Common myeloid progenitor, CD34-positive (primary cell): ENCODE results near the gene KCNQ2.

Experiments
- CTCF ChIA-PET: fragments of 350-600 bp; sonication (Branson Sonifier 250); formaldehyde crosslinking; loops from one replicate; lab custom pipeline; 2021; ENCODE audit warnings: antibody characterized with exemption; lab: Charles Lee
- POLR2A ChIA-PET: fragments of 350-600 bp; sonication (Branson Sonifier 250); formaldehyde crosslinking; loops from one replicate; lab custom pipeline; 2021; ENCODE audit warnings: antibody characterized with exemption; lab: Charles Lee
- DNase-seq, 3 donors: peaks; one replicate each; pipeline versions ENCODE4 v3.0.0 to v3.0.0-alpha.2; 2013
- H3K27ac ChIP-seq, 2 experiments: 1 replicate in 1 of 2; 2 replicates in 1 of 2; pipeline ENCODE4 v1.7.0; 2013; ENCODE audit warnings: inconsistent platforms in 2 of 2, low read length in 2 of 2, mild to moderate bottlenecking in 2 of 2, low read depth in 1 of 2, moderate library complexity in 1 of 2; ENCODE audit not compliant: severe bottlenecking in 2 of 2, insufficient read depth in 1 of 2, poor library complexity in 1 of 2
- H3K27me3 ChIP-seq, 5 experiments: replicated peaks in 2 of 5; 1 replicate in 3 of 5; 2 replicates in 2 of 5; pipeline versions ENCODE4 v1.6.1 to v1.7.0; 2013; ENCODE audit warnings: low read length in 4 of 5, mild to moderate bottlenecking in 2 of 5, moderate library complexity in 2 of 5, inconsistent platforms in 1 of 5; ENCODE audit not compliant: insufficient read depth in 5 of 5, control insufficient read depth in 4 of 5
- H3K36me3 ChIP-seq, 4 experiments: 1 replicate in 2 of 4; 2 replicates in 2 of 4; pipeline versions ENCODE4 v1.6.1 to v1.7.0; 2013; ENCODE audit warnings: low read length in 3 of 4, control low read depth in 1 of 4, mild to moderate bottlenecking in 1 of 4; ENCODE audit not compliant: control insufficient read depth in 4 of 4, insufficient read depth in 4 of 4
- H3K4me1 ChIP-seq, 4 experiments: 1 replicate in 3 of 4; 2 replicates in 1 of 4; pipeline versions ENCODE4 v1.6.1 to v1.7.1; 2013; ENCODE audit warnings: low read length in 3 of 4, mild to moderate bottlenecking in 3 of 4, control low read depth in 1 of 4, inconsistent platforms in 1 of 4, moderate library complexity in 1 of 4; ENCODE audit not compliant: control insufficient read depth in 4 of 4, insufficient read depth in 4 of 4; ENCODE audit errors: control extremely low read depth in 1 of 4
- H3K4me3 ChIP-seq, 7 experiments: 1 replicate in 4 of 7; 2 replicates in 3 of 7; pipeline versions ENCODE4 v1.5.1 to v1.7.0; 2013; ENCODE audit warnings: mild to moderate bottlenecking in 7 of 7, low read length in 6 of 7, moderate library complexity in 6 of 7, inconsistent platforms in 2 of 7, low read depth in 2 of 7, control low read depth in 1 of 7; ENCODE audit not compliant: insufficient read depth in 4 of 7, control insufficient read depth in 1 of 7; ENCODE audit errors: extremely low read depth in 1 of 7
- H3K9me3 ChIP-seq, 5 experiments: 1 replicate in 4 of 5; 2 replicates in 1 of 5; pipeline versions ENCODE4 v1.6.1 to v1.7.1; 2013; ENCODE audit warnings: low read length in 4 of 5, mild to moderate bottlenecking in 2 of 5, inconsistent platforms in 1 of 5, low read depth in 1 of 5, moderate library complexity in 1 of 5; ENCODE audit not compliant: control insufficient read depth in 4 of 5, insufficient read depth in 2 of 5; ENCODE audit errors: control extremely low read depth in 1 of 5
- WGBS: methylation state at CpG from one replicate; pipeline ENCODE4 v1.1.5; 2013; ENCODE audit not compliant: insufficient coverage; 5-methylcytosine and 5-hydroxymethylcytosine counted together

Gene KCNQ2

GRCh38 chr20:63356511-63356910 lies 115.9 kb downstream of the KCNQ2 start:
- ChIA-PET POLR2A (no interaction called here), CTCF (no interaction called here)
- H3K27me3 ChIP-seq: peaks cover 0 to 48% (median 4%) of the 10 kb centered on the region in 5 experiments

GRCh38 chr20:63355781-63356295 lies 116.6 kb downstream of the KCNQ2 start:
- WGBS: no CpG with 5 or more reads among the region's 11 CpGs
- CTCF ChIA-PET: interaction anchor here (1.2 kb wide), 1 partner anchor 131 kb away, joined by 3 read pairs; no protein-coding TSS in a partner anchor
- H3K4me1 ChIP-seq: peaks cover 0 to 5% (median 2%) of the 10 kb centered on the region in 4 experiments
- H3K27me3 ChIP-seq: peaks cover 0 to 44% (median 4%) of the 10 kb centered on the region in 5 experiments
- H3K27ac ChIP-seq: no peak overlapping the region
- no peak overlapping the region for H3K4me3 ChIP-seq
- POLR2A ChIA-PET: no interaction called here
- H3K36me3 ChIP-seq: no peaks in the 10 kb centered on the region
- no peak for DNase-seq
- peaks cover 0 to 7% (median 0%) of the 10 kb centered on the region in 5 experiments for H3K9me3 ChIP-seq

More at GRCh38 chr20:63356511-63356910, 115.9 kb downstream of the KCNQ2 start:
- no peak for DNase-seq
- Histone ChIP-seq H3K36me3 (no peaks in the 10 kb centered on the region), H3K27ac (no peak overlapping the region), H3K9me3 (peaks cover 0 to 1% (median 0%) of the 10 kb centered on the region in 5 experiments), H3K4me3 (no peak overlapping the region), H3K4me1 (peaks cover 0 to 8% (median 2%) of the 10 kb centered on the region in 4 experiments)
- WGBS: 97% methylated on average over 8 of the region's 8 CpGs

- no peak for DNase-seq
Measured at GRCh38 chr20:63354636-63355350, 117.7 kb downstream of the KCNQ2 start.

GRCh38 chr20:63352811-63353221 lies 119.6 kb downstream of the KCNQ2 start:
- Histone ChIP-seq H3K4me3 (no peak overlapping the region), H3K27ac (no peak overlapping the region), H3K4me1 (no peaks in the 10 kb centered on the region), H3K27me3 (peaks cover 0 to 19% (median 0%) of the 10 kb centered on the region in 5 experiments), H3K9me3 (peaks cover 0 to 7% (median 0%) of the 10 kb centered on the region in 5 experiments), H3K36me3 (no peaks in the 10 kb centered on the region)
- POLR2A ChIA-PET: no interaction called here
- CTCF ChIA-PET: no interaction called here
- no peak for DNase-seq
- 68% methylated on average over 11 of the region's 12 CpGs for WGBS

More at GRCh38 chr20:63354636-63355350, 117.7 kb downstream of the KCNQ2 start:
- Histone ChIP-seq H3K27ac (no peak overlapping the region), H3K9me3 (peaks cover 0 to 7% (median 0%) of the 10 kb centered on the region in 5 experiments), H3K27me3 (peaks cover 0 to 33% (median 2%) of the 10 kb centered on the region in 5 experiments), H3K4me1 (no peaks in the 10 kb centered on the region), H3K4me3 (no peak overlapping the region), H3K36me3 (no peaks in the 10 kb centered on the region)
- WGBS: 97% methylated on average over 14 of the region's 25 CpGs
- ChIA-PET POLR2A (no interaction called here), CTCF (interaction anchor here (1.2 kb wide), 1 partner anchor 130 kb away, joined by 3 read pairs; no protein-coding TSS in a partner anchor)

- Histone ChIP-seq H3K36me3 (no peaks in the 10 kb centered on the region), H3K4me3 (no peak overlapping the region), H3K27ac (no peak overlapping the region), H3K9me3 (peaks cover 0 to 7% (median 0%) of the 10 kb centered on the region in 5 experiments), H3K27me3 (peaks cover 0 to 14% (median 0%) of the 10 kb centered on the region in 5 experiments), H3K4me1 (no peaks in the 10 kb centered on the region)
- ChIA-PET POLR2A (interaction anchor here (0.9 kb wide), 1 partner anchor 9 kb away, joined by 3 read pairs; the partner anchor contains the start of gene CHRNA4), CTCF (no interaction called here)
- no peak for DNase-seq
- WGBS: 48% methylated on average over 26 of the region's 28 CpGs
Measured at GRCh38 chr20:63351811-63352591, 120.5 kb downstream of the KCNQ2 start.

- ChIA-PET CTCF (no interaction called here), POLR2A (no interaction called here)
- 84% methylated on average over 12 of the region's 12 CpGs for WGBS
- peaks cover 0 to 21% (median 0%) of the 10 kb centered on the region in 5 experiments for H3K27me3 ChIP-seq
- DNase-seq: no peak
- no peak overlapping the region for H3K4me3 ChIP-seq
- no peaks in the 10 kb centered on the region for H3K4me1 ChIP-seq
- H3K36me3 ChIP-seq: no peaks in the 10 kb centered on the region
- H3K9me3 ChIP-seq: peaks cover 0 to 7% (median 0%) of the 10 kb centered on the region in 5 experiments
- H3K27ac ChIP-seq: no peak overlapping the region
Measured at GRCh38 chr20:63351326-63351700, 121.1 kb downstream of the KCNQ2 start.
